HL-60 (cell line): ENCODE data around the gene CDKN2D.

ENCODE experiments used
- POLR2AphosphoS5 ChIP-seq: IDR thresholded peaks from 2 replicates; pipeline ENCODE4 v1.6.1; 2012; ENCODE audit warnings: low read depth
- SPI1 ChIP-seq: IDR thresholded peaks from 2 replicates; pipeline ENCODE4 v1.6.1; 2012; ENCODE audit warnings: low read depth, mild to moderate bottlenecking, borderline replicate concordance
- TF ChIP-seq, protein P1 (sequence below): IDR thresholded peaks from one replicate; pipeline ENCODE4 v1.5.1; 2011; ENCODE audit warnings: low read length, control low read depth, inconsistent platforms; ENCODE audit not compliant: insufficient read depth

- TF ChIP-seq, protein P1, sequence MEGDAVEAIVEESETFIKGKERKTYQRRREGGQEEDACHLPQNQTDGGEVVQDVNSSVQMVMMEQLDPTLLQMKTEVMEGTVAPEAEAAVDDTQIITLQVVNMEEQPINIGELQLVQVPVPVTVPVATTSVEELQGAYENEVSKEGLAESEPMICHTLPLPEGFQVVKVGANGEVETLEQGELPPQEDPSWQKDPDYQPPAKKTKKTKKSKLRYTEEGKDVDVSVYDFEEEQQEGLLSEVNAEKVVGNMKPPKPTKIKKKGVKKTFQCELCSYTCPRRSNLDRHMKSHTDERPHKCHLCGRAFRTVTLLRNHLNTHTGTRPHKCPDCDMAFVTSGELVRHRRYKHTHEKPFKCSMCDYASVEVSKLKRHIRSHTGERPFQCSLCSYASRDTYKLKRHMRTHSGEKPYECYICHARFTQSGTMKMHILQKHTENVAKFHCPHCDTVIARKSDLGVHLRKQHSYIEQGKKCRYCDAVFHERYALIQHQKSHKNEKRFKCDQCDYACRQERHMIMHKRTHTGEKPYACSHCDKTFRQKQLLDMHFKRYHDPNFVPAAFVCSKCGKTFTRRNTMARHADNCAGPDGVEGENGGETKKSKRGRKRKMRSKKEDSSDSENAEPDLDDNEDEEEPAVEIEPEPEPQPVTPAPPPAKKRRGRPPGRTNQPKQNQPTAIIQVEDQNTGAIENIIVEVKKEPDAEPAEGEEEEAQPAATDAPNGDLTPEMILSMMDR: no peak
- no peak for TF ChIP-seq POLR2AphosphoS5
- no peak for TF ChIP-seq SPI1
These were observed 34.5 kb upstream of the CDKN2D start for GRCh38 chr19:10603084-10603872.
